Mucosa of rectum (tissue), 2 donors: ENCODE data around the gene TRABD2B.

Source experiments
- H3K27ac ChIP-seq, 2 donors: one replicate each; pipeline ENCODE4 v1.7.0; 2013; ENCODE audit warnings: inconsistent platforms in 2 of 2, low read depth in 2 of 2, low read length in 2 of 2
- H3K27me3 ChIP-seq, 2 donors: one replicate each; pipeline ENCODE4 v1.7.0; 2013; ENCODE audit warnings: low read length in 2 of 2; ENCODE audit not compliant: control insufficient read depth in 2 of 2, insufficient read depth in 2 of 2
- H3K36me3 ChIP-seq, 2 donors: one replicate each; pipeline ENCODE4 v1.7.0; 2013; ENCODE audit warnings: low read length in 2 of 2; ENCODE audit not compliant: control insufficient read depth in 2 of 2, insufficient read depth in 2 of 2
- H3K4me1 ChIP-seq, 2 donors: one replicate each; pipeline ENCODE4 v1.7.0; 2013; ENCODE audit warnings: low read length in 2 of 2, mild to moderate bottlenecking in 1 of 2; ENCODE audit not compliant: control insufficient read depth in 2 of 2, insufficient read depth in 2 of 2
- H3K4me3 ChIP-seq, 2 donors: one replicate each; pipeline ENCODE4 v1.7.0; 2013; ENCODE audit warnings: low read length in 2 of 2
- H3K9ac ChIP-seq, 2 donors: one replicate each; pipeline ENCODE4 v1.7.0; 2013; ENCODE audit warnings: low read length in 2 of 2, low read depth in 1 of 2, mild to moderate bottlenecking in 1 of 2
- H3K9me3 ChIP-seq, 2 donors: one replicate each; pipeline ENCODE4 v1.7.0; 2013; ENCODE audit warnings: low read length in 2 of 2; ENCODE audit not compliant: control insufficient read depth in 2 of 2
- donor health status: healthy.
- donor health status: Normal muscosa, but diverticular disease.

TRABD2B gene

DNA sequence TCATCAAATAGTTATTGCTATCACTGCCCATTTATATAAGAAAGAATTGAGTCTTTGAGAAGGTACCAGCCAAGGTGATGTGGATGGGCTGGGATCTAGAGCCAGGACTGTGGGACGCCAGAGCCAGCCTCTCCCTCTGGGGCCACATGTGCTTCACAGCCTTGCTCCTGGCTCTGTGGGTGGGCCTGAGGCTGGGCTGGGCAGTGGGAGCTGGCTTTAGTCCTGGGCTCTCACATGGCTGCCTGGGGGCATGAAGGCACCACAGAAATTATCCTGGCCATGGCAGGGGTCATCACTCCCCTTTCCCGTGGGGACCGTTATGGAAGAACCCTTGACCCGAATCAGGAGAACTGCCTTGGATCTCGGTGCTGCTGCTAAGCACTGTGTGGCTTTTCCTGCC lies 203.1 kb downstream of the TRABD2B start:
- Histone ChIP-seq H3K4me3 (no peak overlapping the region), H3K4me1 (no peaks in the 10 kb centered on the region), H3K9me3 (no peaks in the 10 kb centered on the region), H3K27me3 (no peaks in the 10 kb centered on the region), H3K36me3 (no peaks in the 10 kb centered on the region), H3K9ac (no peak overlapping the region), H3K27ac (no peak overlapping the region)

DNA sequence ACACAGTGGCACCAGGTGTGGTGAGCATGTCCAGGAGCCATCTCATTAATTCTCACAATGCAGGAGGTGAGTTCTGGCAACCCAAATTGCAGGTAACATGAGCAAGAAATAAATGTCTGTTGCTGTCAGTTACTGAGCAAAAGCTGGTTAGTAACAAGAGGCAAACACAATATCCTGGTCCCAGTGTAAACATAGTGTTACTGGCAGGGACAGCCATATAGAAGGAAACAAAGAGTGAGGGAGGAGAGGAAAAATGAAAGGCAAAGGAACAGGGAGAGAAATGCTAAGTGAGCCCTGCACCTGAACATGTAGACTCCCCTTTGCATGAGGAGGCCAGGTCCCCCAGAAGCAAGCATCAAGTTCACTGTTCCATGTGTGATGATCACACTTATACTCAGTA lies 203.6 kb downstream of the TRABD2B start:
- H3K36me3 ChIP-seq: no peaks in the 10 kb centered on the region
- no peak overlapping the region for H3K9ac ChIP-seq
- no peak overlapping the region for H3K4me3 ChIP-seq
- H3K9me3 ChIP-seq: no peaks in the 10 kb centered on the region
- H3K27ac ChIP-seq: no peak overlapping the region
- H3K27me3 ChIP-seq: no peaks in the 10 kb centered on the region
- no peaks in the 10 kb centered on the region for H3K4me1 ChIP-seq

DNA sequence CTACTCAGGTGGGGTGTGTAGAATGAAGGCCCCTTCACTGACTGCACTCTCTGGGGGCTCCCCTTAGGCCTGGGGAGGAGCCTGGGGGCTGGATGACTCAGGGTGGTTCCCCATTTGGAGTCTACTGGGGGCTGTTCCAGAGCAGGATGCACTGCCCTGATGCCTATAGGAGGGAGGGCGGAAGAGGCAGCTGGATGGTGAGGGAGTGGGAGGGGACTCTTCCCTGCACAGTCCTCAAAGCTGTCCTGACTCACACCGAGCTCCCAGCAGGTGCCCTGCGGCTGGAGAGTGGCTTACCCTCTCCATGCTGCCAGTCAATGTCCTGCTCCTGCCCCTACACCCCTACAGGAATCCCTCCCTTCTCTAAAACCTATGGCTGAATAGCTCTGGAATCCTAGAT lies 204.4 kb downstream of the TRABD2B start:
- no peak overlapping the region for H3K4me3 ChIP-seq
- H3K27me3 ChIP-seq: no peaks in the 10 kb centered on the region
- H3K4me1 ChIP-seq: no peaks in the 10 kb centered on the region
- H3K9ac ChIP-seq: no peak overlapping the region
- H3K9me3 ChIP-seq: no peaks in the 10 kb centered on the region
- no peaks in the 10 kb centered on the region for H3K36me3 ChIP-seq
- H3K27ac ChIP-seq: no peak overlapping the region

DNA sequence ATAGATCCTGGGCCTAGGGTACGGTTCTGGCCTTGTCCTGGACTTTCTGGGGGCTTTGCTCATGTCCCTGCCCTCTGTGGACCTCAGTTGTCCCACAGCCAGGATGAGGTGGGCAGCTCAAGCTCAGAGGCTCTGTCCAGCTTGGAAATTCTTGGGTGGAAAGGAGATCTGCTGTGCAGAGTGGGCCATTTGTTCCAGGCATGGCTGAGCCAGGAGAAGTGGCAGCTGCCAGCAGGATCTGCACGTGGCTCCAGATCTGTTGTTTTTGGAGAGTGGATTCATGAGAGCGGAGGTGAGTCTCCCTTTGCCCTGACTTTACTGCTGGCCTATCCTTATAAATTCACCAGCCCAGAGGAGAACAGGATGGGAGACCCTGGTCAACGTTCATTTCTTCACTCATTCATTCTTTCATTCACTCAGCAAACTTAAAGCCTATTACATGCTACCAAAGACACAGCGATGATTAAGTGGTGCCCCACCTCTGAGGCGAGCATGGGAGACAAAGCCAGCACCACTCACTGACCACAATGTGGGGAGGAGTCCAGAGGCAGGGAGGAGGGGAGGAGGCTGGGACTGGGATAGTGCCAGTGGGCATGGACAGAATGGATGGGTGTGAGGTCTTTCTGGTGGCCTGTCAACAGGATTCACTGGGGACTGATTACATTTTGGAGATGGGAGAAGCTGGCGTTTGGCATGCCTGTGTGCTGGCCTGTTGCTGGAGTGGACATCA lies 205.1 kb downstream of the TRABD2B start:
- no peak overlapping the region for H3K27ac ChIP-seq
- no peak overlapping the region for H3K9ac ChIP-seq
- H3K27me3 ChIP-seq: no peaks in the 10 kb centered on the region
- no peaks in the 10 kb centered on the region for H3K4me1 ChIP-seq
- H3K36me3 ChIP-seq: no peaks in the 10 kb centered on the region
- no peak overlapping the region for H3K4me3 ChIP-seq
- H3K9me3 ChIP-seq: no peaks in the 10 kb centered on the region

DNA sequence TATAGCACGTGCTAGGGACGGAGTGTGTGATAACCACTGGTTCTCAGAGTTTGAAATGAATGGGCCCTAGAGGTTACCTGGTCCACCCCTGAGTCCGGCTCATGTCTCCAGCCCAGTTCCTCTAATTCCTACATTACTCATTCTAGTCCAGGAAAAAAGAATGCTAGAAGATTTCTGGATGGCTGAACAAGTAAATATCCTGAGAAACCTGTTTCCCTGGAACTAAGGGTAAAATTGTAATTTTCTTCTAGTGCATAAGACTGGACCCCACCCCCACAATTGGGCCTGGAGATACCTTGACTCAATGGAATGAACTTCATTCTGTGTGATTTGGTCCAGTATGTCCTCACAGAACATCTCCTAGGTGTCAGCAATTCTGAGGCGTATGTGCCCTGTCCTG lies 208.4 kb downstream of the TRABD2B start:
- no peak overlapping the region for H3K4me3 ChIP-seq
- H3K4me1 ChIP-seq: peaks cover 0 to 4% of the 10 kb centered on the region in 2 donors
- no peaks in the 10 kb centered on the region for H3K27me3 ChIP-seq
- no peak overlapping the region for H3K27ac ChIP-seq
- H3K9ac ChIP-seq: no peak overlapping the region
- H3K9me3 ChIP-seq: no peaks in the 10 kb centered on the region
- H3K36me3 ChIP-seq: no peaks in the 10 kb centered on the region

DNA sequence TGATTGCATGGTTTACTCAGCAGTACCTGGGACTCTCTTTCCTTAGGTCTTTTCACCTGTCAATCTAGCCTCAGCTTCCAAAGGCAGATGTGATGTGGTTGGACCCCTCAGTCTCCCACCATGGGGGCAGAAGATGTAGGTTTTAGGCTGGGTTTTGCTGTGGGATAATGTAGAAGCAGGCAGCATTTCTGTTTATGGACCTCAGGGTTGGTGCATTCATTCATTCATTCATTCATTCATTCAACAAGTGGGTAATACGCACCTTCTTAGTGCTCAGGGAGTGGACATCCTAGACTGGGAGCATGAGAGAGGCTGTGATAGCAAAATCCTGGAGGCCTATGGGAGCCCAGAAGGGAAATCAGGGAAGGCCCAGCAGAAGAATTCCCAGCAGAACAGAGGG lies 209.6 kb downstream of the TRABD2B start:
- peaks cover 0 to 4% of the 10 kb centered on the region in 2 donors for H3K4me1 ChIP-seq
- H3K9me3 ChIP-seq: no peaks in the 10 kb centered on the region
- no peaks in the 10 kb centered on the region for H3K36me3 ChIP-seq
- no peaks in the 10 kb centered on the region for H3K27me3 ChIP-seq
- H3K27ac ChIP-seq: no peak overlapping the region
- H3K4me3 ChIP-seq: no peak overlapping the region
- no peak overlapping the region for H3K9ac ChIP-seq

DNA sequence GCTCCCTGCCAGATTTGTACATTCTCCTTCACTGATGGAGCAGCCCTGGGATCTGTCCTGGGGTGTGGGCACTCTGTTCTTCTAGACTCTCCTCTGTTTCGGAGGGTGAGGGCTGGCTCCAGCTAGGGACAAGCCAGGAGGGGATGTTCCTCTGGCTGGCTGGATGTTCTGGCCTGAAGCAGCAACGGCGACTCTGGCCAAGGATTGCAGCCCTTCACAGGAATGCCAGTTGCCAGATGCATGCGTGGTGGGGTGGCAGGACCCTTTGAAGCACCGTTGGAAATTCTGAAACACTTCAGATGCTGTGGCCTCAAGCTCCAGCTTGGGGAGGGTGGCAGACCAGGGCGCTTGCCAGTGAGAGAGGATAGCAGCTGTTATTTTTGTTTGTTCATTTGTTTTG lies 210.9 kb downstream of the TRABD2B start:
- H3K27ac ChIP-seq: no peak overlapping the region
- H3K4me3 ChIP-seq: no peak overlapping the region
- H3K9me3 ChIP-seq: no peaks in the 10 kb centered on the region
- no peak overlapping the region for H3K9ac ChIP-seq
- H3K27me3 ChIP-seq: no peaks in the 10 kb centered on the region
- H3K4me1 ChIP-seq: peaks cover 0 to 4% of the 10 kb centered on the region in 2 donors
- no peaks in the 10 kb centered on the region for H3K36me3 ChIP-seq

DNA sequence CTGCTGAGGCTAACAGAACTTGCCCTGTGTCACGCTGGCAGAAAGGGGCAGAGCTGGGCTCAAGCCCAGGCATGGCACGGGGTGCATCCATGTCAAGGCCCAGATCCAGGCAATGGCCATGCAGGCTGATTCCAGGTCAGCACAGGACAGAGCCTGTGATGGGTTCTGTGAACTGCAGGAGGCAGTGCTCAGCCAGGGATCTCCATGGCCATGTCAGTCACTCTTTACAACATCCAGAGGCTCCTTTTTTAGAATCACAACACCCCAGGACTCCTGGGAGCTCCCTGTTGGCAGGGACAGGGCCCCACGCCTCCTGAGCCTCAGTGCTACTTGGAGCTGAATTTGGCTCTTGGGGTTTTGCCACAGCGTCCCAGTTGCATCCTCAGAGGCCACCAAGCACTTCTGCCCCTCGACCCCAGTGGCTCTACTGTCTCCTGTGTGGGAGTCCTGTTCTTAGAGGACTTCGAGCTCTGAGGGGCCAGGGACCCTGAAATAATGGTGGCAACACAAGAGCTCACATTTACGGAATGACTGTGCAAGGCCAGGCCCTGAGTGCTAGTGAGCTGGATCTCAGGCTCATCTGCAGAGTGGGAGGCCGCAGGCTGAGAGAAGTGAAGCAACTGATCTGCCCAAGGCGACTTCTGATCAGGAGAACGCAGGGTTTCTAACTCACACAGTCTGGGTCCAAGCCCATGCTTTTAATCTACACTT lies 211.5 kb downstream of the TRABD2B start:
- Histone ChIP-seq H3K4me3 (no peak overlapping the region), H3K36me3 (no peaks in the 10 kb centered on the region), H3K27ac (no peak overlapping the region), H3K9me3 (no peaks in the 10 kb centered on the region), H3K4me1 (peaks cover 0 to 4% of the 10 kb centered on the region in 2 donors), H3K27me3 (no peaks in the 10 kb centered on the region), H3K9ac (no peak overlapping the region)

DNA sequence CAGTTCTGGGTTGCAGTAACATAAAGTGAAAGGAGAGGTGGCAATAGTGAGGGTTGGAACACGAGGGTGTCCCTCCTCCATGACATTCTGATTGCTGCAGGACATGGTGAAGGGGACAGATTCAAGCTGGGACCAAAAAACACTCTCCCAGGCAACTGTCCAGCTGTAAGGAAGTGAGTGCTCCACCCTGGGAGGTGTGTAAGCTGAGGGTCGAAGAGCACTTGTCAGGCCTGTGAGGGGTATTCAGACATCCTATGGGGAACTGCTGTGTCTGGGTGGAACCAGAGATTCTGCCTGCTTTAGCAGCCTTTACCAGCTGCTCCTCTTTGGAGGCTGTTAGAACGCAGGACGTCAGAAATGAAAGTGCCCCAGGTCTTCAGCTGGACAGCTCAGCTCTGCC lies 212.1 kb downstream of the TRABD2B start:
- H3K9ac ChIP-seq: no peak overlapping the region
- H3K27ac ChIP-seq: no peak overlapping the region
- H3K4me3 ChIP-seq: no peak overlapping the region

DNA sequence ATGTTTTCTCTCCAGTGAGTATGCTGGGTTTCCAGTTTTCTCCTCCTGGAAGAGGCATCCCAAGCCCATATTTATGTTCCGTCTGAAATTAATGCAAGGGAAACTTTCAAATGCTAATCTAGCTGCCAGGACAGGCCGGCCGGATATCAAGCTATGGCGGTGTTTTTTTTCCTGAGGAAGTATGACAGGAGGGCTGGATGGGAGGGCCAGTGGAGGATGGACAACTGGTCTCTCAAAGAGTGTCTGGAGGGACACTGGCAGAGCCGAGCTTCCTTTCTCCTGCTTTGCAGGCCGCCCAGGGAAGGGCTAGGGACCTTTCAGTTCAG lies 212.7 kb downstream of the TRABD2B start:
- H3K4me1 ChIP-seq: peaks cover 0 to 4% of the 10 kb centered on the region in 2 donors
- H3K4me3 ChIP-seq: no peak overlapping the region
- H3K27me3 ChIP-seq: no peaks in the 10 kb centered on the region
- no peak overlapping the region for H3K27ac ChIP-seq
- H3K36me3 ChIP-seq: no peaks in the 10 kb centered on the region
- no peak overlapping the region for H3K9ac ChIP-seq
- H3K9me3 ChIP-seq: no peaks in the 10 kb centered on the region

More for the DNA sequence above, 212.1 kb downstream of the TRABD2B start:
- Histone ChIP-seq H3K36me3 (no peaks in the 10 kb centered on the region), H3K4me1 (peaks cover 0 to 4% of the 10 kb centered on the region in 2 donors), H3K27me3 (no peaks in the 10 kb centered on the region), H3K9me3 (no peaks in the 10 kb centered on the region)
